Progenitor cell of endocrine pancreas (in vitro differentiated cells): Measurements from ENCODE around the gene GRAP2. TPM values are rescaled to one million over a fixed set of nuclear protein-coding genes. Genes with fewer than 3 reads are reported as not detected.

ENCODE experiments used
- DNase-seq: peaks from one replicate; pipeline ENCODE4 v3.0.0; 2021; ENCODE audit warnings: low spot score; ENCODE audit not compliant: unreplicated experiment
- H3K27ac Mint-ChIP-seq: 2 replicates; pipeline ENCODE4 v1.8.0; 2021; ENCODE audit warnings: mild to moderate bottlenecking, moderate library complexity, mixed read lengths
- H3K27me3 Mint-ChIP-seq: 2 replicates; pipeline ENCODE4 v1.8.0; 2021; ENCODE audit warnings: mixed read lengths
- H3K36me3 Mint-ChIP-seq: 2 replicates; pipeline ENCODE4 v1.8.0; 2022; ENCODE audit warnings: mixed read lengths; ENCODE audit not compliant: insufficient read depth
- H3K4me1 Mint-ChIP-seq: 2 replicates; pipeline ENCODE4 v1.8.0; 2021; ENCODE audit warnings: low read depth, mixed read lengths
- H3K4me3 Mint-ChIP-seq: 2 replicates; pipeline ENCODE4 v1.8.0; 2021; ENCODE audit warnings: low read depth, mild to moderate bottlenecking, moderate library complexity, mixed read lengths
- H3K9me3 Mint-ChIP-seq: 2 replicates; pipeline ENCODE4 v1.8.0; 2021; ENCODE audit warnings: low read depth, mixed read lengths
- CTCF ChIP-seq: fragments of 200-600 bp; sonication (generic); IDR thresholded peaks from one replicate; pipeline ENCODE4 v1.5.0; 2021; ENCODE audit warnings: antibody characterized with exemption, mild to moderate bottlenecking; ENCODE audit not compliant: unreplicated experiment
- total RNA-seq: library from RNA; stranded (reverse); gene quantifications from 2 replicates; pipeline ENCODE4 v1.2.1, GENCODE V29; 2021

Gene GRAP2
- total RNA-seq, 1 donor from 2014 or later, result 0.60 TPM

GRCh38 chr22:39954584-39955055 lies 53.7 kb downstream of the GRAP2 start:
- no peaks in the 10 kb centered on the region for H3K36me3 Mint-ChIP-seq
- H3K4me3 Mint-ChIP-seq, result no peak overlapping the region
- H3K9me3 Mint-ChIP-seq, result no peaks in the 10 kb centered on the region
- no peak for TF ChIP-seq CTCF
- peaks cover 4% of the 10 kb centered on the region for H3K4me1 Mint-ChIP-seq
- no peak overlapping the region for H3K27ac Mint-ChIP-seq
- no peak for DNase-seq
- H3K27me3 Mint-ChIP-seq, result peaks cover 14% of the 10 kb centered on the region

GRCh38 chr22:39955675-39956074 lies 54.8 kb downstream of the GRAP2 start:
- peaks cover 23% of the 10 kb centered on the region for H3K27me3 Mint-ChIP-seq
- H3K9me3 Mint-ChIP-seq, result no peaks in the 10 kb centered on the region
- H3K27ac Mint-ChIP-seq, result no peak overlapping the region
- no peak for TF ChIP-seq CTCF
- no peaks in the 10 kb centered on the region for H3K36me3 Mint-ChIP-seq
- H3K4me1 Mint-ChIP-seq, result peaks cover 4% of the 10 kb centered on the region
- no peak overlapping the region for H3K4me3 Mint-ChIP-seq
- no peak for DNase-seq

- no peak for DNase-seq
- H3K9me3 Mint-ChIP-seq, result no peaks in the 10 kb centered on the region
- peaks cover 4% of the 10 kb centered on the region for H3K4me1 Mint-ChIP-seq
- no peaks in the 10 kb centered on the region for H3K36me3 Mint-ChIP-seq
- no peak overlapping the region for H3K27ac Mint-ChIP-seq
- peaks cover 23% of the 10 kb centered on the region for H3K27me3 Mint-ChIP-seq
- no peak for TF ChIP-seq CTCF
- H3K4me3 Mint-ChIP-seq, result no peak overlapping the region
Measured at GRCh38 chr22:39956932-39957664, 56.2 kb downstream of the GRAP2 start.

- no peaks in the 10 kb centered on the region for H3K9me3 Mint-ChIP-seq
- H3K27ac Mint-ChIP-seq, result no peak overlapping the region
- peaks cover 4% of the 10 kb centered on the region for H3K4me1 Mint-ChIP-seq
Measured at GRCh38 chr22:39958009-39958711, 57.3 kb downstream of the GRAP2 start.

More at GRCh38 chr22:39958009-39958711, 57.3 kb downstream of the GRAP2 start:
- no peak for TF ChIP-seq CTCF
- H3K4me3 Mint-ChIP-seq, result no peak overlapping the region
- DNase-seq, result no peak
- H3K27me3 Mint-ChIP-seq, result peaks cover 23% of the 10 kb centered on the region
- H3K36me3 Mint-ChIP-seq, result no peaks in the 10 kb centered on the region
